Dedifferentiated amniotic fluid mesenchymal stem cell (primary cell): ENCODE data around the gene PFDN4.

ENCODE experiments used
- DNase-seq: peaks from one replicate; pipeline ENCODE4 v3.0.0-alpha.2; 2016; ENCODE audit errors: extremely low spot score

PFDN4 gene

GRCh38 chr20:54173653-54174456, 34.0 kb upstream of the PFDN4 start, which contains the start of gene CYP24A1:
CYP24A1 (minus strand) TSS chr20:54173986; CDS start chr20:54173579, 407 bp downstream.
- DNase-seq = no peak

GRCh38 chr20:54174457-54175175, 33.3 kb upstream of the PFDN4 start:
- no peak for DNase-seq

DNA sequence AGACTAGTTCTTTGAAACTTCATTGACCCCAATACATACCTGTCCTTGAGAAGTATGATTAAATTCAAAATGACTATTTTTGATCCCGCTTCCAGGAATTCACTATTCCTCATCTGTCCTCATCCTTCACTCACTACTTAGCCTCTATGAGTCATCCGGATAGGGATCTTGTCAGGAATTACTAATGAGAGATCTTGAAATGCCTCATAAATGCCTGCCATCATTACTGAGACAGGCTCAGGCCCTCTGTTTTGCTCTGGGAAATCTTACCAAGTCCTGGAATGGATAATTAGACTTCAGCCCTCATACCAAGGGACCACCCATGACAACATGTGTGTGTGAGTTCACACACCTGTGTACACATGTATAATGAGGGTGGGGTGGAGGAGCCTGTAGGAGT, 31.3 kb upstream of the PFDN4 start:
- DNase-seq = no peak

- DNase-seq = no peak
These were observed 30.5 kb upstream of the PFDN4 start for GRCh38 chr20:54177378-54177777.

GRCh38 chr20:54178256-54178655, 29.6 kb upstream of the PFDN4 start:
- DNase-seq = no peak

GRCh38 chr20:54179946-54180345, 27.9 kb upstream of the PFDN4 start:
- no peak for DNase-seq

- DNase-seq = no peak
These were observed 27.0 kb upstream of the PFDN4 start for GRCh38 chr20:54180931-54181330.

GRCh38 chr20:54184071-54184470, 23.8 kb upstream of the PFDN4 start:
- no peak for DNase-seq

- DNase-seq = no peak
These were observed 22.8 kb upstream of the PFDN4 start for GRCh38 chr20:54184904-54185626.

DNA sequence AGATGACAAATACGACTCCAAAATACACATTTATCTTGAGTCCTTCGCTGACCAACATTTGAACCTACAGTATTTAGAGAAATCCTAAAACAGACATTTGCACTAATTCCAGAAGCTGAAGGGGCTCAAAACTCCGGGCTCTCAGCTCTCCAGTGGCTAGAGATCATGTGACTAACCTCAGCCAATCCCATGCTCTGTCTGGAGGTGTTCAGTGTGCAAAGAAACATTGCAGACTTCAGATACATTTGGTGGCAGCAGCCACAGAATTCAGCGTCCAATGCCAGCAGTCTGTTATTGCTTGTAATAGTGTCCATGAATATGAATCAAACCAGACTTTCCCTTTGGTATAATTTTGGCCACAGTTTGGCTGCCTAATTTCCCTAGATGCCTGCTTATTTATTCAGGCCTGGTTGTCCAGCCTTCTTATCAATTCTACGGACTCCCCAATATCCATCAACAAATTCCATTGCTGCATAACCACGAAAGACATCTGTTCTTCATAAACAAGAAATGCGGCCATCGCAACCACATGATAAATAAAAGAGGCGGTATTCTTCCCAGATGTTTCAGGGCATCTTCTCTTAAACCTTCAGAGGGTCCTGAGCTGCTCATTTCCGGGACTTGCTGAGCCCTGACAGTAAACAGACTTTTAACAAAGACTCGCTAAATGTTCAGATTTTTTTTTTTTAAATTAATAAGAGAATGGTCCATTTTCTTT, 19.6 kb upstream of the PFDN4 start:
- no peak for DNase-seq

- DNase-seq = no peak
These were observed 18.3 kb upstream of the PFDN4 start for GRCh38 chr20:54189630-54190029.

DNA sequence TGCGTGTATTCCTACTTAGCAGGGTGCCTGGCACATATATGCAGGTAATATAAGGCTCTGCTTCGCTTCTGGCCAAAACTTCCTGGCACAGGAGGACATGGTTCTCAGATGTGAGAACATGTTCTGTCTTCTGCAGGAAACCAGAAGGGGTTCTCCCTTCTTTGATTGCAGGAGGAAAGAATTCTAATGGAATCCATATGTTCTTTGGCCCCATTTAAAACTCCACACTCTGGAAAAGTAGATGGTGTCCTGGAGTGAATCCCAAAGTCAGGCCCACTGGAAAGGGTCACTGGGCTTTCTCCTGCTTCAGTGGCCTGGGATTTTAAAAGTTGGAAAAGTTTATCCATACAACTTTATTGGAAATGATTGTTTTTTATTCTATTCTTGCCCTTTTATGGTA, 17.7 kb upstream of the PFDN4 start:
- no peak for DNase-seq

GRCh38 chr20:54193817-54194216, 14.1 kb upstream of the PFDN4 start:
- DNase-seq = no peak

GRCh38 chr20:54194724-54195438, 13.0 kb upstream of the PFDN4 start:
- no peak for DNase-seq

DNA sequence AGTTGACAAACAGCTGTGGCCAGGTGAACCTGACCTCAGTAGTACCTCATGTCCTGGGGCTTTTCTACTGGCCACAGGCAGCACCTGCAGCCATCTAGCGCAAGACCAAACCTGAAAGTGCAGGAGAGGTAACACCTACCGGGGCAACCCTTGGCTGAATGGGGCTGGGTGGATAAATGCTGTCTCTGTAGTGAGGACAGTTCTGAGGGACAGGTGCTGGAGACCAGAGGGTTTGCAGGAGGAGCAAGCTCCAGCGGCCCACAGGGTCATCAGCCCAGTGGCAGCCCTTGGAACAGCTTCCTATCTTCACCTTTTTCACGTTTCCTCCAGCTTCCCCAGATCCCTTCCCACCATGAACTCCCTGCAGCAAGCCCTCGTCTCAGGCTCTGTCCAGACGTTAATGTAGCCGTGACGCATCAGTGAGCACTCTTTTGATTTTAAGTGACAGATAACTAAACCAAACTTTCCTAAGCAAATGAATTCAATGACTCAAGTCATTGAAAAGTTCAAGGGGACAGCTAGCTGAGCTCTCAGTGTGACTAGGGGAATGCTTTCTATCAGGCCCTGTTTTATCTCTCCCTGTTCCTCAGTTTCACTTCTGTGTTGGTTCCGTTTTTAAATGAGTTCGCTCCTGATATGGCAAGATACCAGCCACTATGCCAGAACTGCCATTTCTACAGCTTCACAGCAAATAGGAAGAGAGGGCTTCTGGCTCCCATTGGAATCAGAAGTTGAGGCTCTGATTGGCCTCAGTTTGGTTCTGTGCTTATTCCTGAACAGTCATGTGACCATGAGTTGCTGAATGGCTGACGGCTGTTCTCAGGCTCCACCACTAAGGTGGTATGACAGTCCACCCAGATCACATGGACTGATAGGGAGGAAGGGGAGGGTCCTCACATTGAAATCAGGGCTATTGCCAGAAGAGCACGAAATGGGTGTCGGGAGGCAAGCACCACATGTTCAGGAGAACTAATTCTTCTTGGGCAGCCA, 12.1 kb upstream of the PFDN4 start:
- DNase-seq = no peak

- no peak for DNase-seq
These were observed 10.0 kb upstream of the PFDN4 start for GRCh38 chr20:54197621-54198604.

DNA sequence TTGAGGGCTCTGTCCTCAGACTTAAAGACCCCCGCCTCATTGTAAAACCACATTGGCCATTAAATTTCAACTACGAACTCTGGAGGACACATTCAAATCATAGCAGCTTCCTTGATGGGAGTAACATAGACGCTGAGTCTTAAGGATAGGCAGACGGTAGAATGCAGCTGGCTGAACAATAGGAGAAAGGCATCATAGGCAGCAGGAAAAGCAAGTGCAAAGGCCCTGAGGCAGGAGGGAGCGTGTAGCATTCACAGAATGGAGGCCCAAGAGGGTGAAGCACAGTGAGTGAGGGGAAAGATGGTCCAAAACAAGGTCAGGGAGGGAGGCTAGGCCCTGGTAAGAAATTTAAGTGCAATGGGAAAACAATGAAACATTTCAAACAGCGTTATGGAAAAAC, 8.6 kb upstream of the PFDN4 start:
- no peak for DNase-seq

- peak; percentile 77 for DNase-seq
These were observed 8.1 kb upstream of the PFDN4 start for GRCh38 chr20:54199721-54200176.
